ENCODE measurements around the gene MYBPHL.

The MYBPHL gene

GRCh38 chr1:109264379-109264755, 42.4 kb downstream of the MYBPHL start:
- ATAC-seq (no peak), DNase-seq (no peak)

DNA sequence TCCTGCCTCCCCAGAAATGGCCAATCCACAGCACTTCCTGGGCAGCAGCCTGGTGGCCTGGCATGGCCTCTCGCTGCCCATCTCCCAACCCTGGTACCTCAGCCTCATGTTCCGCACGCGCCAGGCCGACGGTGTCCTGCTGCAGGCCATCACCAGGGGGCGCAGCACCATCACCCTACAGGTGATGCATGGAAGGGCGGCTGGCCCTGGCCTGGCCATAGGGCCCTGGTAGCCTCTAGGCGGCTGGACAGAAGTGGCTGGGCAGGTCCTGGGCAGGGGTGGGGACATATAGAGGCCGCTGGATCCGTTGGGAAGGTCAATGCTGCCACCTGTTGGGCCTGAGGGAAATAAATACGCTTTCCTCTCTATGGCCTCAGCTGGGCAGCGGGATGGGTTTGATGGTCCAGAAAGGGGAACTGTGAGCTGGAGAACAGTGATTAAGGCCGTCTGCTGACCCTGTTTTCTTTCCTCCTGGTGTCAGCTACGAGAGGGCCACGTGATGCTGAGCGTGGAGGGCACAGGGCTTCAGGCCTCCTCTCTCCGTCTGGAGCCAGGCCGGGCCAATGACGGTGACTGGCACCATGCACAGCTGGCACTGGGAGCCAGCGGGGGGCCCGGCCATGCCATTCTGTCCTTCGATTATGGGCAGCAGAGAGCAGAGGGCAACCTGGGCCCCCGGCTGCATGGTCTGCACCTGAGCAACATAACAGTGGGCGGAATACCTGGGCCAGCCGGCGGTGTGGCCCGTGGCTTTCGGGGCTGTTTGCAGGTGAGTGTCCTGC, 43.0 kb downstream of the MYBPHL start:
- ATAC-seq (peak; percentile 83), DNase-seq (peak; percentile 89)

DNA sequence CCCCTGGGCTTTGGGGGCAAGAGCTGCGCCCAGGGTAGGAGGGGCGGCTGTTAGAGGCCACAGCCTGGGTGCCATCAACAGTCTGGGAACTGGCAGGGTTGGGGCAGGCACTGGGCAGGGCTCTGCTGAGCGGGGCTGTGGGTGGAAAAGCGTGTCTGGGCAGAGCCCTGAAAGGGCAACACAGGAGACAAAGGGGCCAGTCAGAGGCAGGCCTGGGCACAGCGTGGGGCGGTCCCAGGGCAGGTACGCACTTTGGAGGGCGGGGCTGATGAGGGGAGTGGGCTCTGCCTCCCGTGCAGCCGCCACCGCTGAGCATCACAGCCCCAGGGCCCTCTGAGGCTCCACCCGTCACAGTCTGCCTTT, 43.6 kb downstream of the MYBPHL start:
- ATAC-seq: peak; percentile 8
- no peak for DNase-seq

- no peak for ATAC-seq
- DNase-seq: no peak
Measured at GRCh38 chr1:109262231-109263055, 44.4 kb downstream of the MYBPHL start.

DNA sequence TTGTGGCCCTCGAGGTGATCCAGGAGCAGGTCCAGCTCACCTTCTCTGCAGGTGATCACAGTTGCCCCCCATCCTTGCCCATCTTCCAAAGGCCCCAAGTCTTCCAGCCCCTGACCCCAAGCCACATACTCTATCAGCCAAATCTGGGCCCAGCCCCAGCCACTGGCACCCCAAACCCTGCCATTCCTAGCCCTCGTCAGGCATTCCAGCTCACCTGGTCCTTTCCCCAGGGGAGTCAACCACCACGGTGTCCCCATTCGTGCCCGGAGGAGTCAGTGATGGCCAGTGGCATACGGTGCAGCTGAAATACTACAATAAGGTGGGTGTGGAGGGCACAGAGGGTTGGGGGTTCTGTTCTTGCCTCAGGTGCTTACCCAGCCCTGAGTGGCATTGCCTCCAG, 45.2 kb downstream of the MYBPHL start:
- DNase-seq (no peak), ATAC-seq (no peak)

DNA sequence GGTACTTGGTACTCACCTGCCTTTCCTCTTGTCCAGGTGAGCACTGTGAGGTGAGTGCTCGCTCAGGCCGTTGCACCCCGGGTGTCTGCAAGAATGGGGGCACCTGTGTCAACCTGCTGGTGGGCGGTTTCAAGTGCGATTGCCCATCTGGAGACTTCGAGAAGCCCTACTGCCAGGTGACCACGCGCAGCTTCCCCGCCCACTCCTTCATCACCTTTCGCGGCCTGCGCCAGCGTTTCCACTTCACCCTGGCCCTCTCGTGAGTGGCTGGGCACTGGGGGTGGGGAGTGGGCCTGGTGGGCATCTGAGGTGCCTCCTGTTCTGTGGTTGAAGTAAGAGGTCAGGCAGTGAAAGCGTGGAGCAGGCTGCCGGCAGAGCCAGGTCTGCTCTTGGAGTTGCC, 45.8 kb downstream of the MYBPHL start:
- ATAC-seq (no peak), DNase-seq (no peak)

- ATAC-seq (no peak), DNase-seq (no peak)
Measured at GRCh38 chr1:109259674-109260557, 46.9 kb downstream of the MYBPHL start.

DNA sequence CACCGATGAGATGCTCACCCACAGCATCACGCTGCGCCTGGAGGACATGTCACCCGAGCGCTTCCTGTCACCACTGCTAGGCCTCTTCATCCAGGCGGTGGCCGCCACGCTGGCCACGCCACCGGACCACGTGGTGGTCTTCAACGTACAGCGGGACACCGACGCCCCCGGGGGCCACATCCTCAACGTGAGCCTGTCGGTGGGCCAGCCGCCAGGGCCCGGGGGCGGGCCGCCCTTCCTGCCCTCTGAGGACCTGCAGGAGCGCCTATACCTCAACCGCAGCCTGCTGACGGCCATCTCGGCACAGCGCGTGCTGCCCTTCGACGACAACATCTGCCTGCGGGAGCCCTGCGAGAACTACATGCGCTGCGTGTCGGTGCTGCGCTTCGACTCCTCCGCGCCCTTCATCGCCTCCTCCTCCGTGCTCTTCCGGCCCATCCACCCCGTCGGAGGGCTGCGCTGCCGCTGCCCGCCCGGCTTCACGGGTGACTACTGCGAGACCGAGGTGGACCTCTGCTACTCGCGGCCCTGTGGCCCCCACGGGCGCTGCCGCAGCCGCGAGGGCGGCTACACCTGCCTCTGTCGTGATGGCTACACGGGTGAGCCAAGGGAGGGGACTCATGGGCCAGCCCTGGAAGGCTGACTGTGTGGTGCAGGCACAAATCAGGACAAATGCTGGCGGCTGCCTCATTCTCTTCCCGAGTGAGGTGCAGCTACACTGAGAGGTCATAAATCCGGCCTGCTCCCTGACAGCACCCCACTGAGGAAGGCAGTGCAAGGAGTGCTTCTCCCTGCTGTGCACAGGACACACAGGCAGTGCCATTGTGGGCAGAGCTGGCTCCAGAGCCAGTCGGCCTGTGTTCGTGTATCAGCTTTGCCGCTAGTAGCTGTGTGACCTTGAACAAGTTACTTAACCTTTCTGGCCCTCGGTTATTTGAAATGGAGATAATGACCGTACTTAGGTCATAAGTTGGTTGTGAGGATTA, 48.0 kb downstream of the MYBPHL start:
- DNase-seq (no peak), ATAC-seq (no peak)

- ATAC-seq (no peak), DNase-seq (no peak)
Measured at GRCh38 chr1:109257682-109258421, 49.0 kb downstream of the MYBPHL start.

- ATAC-seq: no peak
- DNase-seq: no peak
Measured at GRCh38 chr1:109256971-109257681, 49.7 kb downstream of the MYBPHL start.

GRCh38 chr1:109256085-109256484, 50.7 kb downstream of the MYBPHL start:
- DNase-seq: no peak
- no peak for ATAC-seq

DNA sequence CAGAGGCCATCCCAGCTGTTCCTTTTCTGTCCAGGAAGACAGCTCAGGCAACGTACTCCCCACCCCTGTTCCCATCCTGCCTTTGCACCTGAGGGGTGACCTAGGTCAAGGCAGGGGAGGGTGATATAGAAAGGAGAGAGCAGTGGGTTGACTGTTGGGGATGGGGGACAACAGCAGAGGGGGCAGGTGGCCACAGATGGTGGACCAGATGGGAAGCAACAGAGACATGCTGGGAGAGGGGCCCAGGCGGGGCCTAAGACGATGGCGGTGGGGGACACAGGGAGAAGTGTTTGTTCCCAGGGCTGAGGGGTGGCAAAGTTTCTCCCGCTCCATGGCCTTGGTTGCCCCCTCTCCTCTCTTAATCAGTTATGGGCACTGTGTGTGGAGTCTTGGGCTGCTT, 51.1 kb downstream of the MYBPHL start:
- ATAC-seq (no peak), DNase-seq (no peak)

DNA sequence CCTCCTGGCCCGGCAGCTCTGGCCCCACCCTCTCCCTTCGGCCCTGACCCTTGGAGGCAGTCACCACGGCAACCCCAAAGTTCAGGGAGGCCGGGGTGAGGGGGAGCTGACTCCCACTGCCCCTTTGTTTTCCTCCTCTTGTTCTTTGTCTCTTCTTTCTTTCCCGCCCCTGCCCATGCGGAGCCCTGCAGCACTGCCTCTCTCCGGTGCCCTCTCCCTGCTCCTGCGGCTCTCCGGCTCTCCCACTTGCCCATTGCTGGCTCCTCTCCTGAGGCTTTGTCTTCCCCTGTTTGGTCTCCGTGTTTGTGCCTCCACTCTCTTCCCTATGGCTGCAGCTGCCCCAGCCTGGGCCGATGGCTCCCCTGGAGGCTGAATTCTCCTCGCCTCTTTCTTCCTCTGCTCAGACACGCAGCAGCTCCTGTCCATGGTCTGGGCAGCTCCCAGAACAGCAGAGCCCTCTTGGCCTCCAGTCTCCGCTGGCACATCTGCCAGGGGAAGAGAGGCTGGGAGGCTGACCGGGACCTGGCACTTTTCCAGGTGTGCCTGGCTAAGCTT, 51.6 kb downstream of the MYBPHL start:
- ATAC-seq (no peak), DNase-seq (no peak)

DNA sequence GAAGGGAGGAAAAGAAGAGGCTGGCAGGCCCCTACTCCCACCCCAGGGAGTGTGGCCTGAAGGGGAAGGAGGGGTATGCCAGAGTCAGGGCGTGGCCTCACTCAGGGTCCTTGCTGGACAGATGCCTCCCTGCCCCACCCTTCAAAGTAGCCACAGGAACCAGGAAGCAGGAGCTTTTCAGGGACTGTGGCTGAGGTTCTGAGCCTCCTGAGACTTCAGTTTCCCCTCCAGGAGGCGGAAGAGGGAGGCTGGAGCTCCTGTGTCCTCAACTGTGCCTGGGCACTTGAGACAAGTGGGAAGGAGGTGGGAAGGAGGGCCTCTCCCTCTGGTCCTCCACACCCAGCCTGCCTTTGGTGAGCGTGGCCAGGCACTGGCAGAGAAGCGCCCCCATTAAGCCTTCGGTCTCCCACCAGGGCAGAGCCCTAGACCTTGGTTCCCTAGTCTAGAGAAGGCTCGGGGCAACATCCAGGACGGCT, 52.2 kb downstream of the MYBPHL start:
- DNase-seq (no peak), ATAC-seq (no peak)

GRCh38 chr1:109253803-109254620, 52.8 kb downstream of the MYBPHL start:
- DNase-seq (no peak), ATAC-seq (no peak)

- ATAC-seq (no peak), DNase-seq (no peak)
Measured at GRCh38 chr1:109252893-109253802, 53.7 kb downstream of the MYBPHL start.

GRCh38 chr1:109252167-109252892, 54.5 kb downstream of the MYBPHL start:
- no peak for ATAC-seq
- DNase-seq: no peak
